Fibroblast of villous mesenchyme (primary cell): Measurements from ENCODE around the gene RNF133. TPM values are rescaled to one million over a fixed set of nuclear protein-coding genes. Genes with fewer than 3 reads are reported as not detected.

Experiments used
- DNase-seq: peaks from one replicate; pipeline ENCODE4 v3.0.0-alpha.2; 2010; ENCODE audit warnings: low read depth
- H3K4me3 ChIP-seq: 2 replicates; pipeline ENCODE4 v1.5.1; 2011; ENCODE audit warnings: low read depth, mild to moderate bottlenecking, low read length
- total RNA-seq: library from RNA; depleted of rRNA; stranded (reverse); fragments of >200 nt; gene quantifications from 2 replicates; pipeline ENCODE4 v1.2.3, GENCODE V29; 2012
- TF ChIP-seq, protein P1 (sequence below): IDR thresholded peaks from 2 replicates; pipeline ENCODE4 v1.5.1; 2012; ENCODE audit warnings: low read depth, mild to moderate bottlenecking, low read length; ENCODE audit not compliant: insufficient read depth

The RNF133 gene
- total RNA-seq, 1 donor = 0.86 TPM

DNA sequence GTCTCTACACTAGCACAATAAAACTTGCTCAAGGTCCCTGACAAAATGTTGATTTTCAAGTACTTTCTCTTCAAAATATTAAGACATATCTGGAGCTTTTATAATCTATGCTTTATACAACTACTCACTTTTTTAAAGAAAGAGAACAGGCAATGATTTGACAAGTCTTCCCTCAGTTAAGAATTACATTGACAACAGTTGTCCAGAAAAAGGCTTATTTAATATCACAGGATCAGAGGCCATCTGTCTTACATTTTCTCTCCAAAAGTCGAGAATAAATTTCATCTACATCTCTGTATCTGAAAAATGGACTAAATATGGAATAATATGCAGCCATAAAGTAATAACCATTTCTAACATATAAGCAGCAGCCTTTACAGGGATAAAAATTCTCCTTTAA is 12.0 kb upstream of the RNF133 start:
- no peak for DNase-seq
- TF ChIP-seq, protein P1, sequence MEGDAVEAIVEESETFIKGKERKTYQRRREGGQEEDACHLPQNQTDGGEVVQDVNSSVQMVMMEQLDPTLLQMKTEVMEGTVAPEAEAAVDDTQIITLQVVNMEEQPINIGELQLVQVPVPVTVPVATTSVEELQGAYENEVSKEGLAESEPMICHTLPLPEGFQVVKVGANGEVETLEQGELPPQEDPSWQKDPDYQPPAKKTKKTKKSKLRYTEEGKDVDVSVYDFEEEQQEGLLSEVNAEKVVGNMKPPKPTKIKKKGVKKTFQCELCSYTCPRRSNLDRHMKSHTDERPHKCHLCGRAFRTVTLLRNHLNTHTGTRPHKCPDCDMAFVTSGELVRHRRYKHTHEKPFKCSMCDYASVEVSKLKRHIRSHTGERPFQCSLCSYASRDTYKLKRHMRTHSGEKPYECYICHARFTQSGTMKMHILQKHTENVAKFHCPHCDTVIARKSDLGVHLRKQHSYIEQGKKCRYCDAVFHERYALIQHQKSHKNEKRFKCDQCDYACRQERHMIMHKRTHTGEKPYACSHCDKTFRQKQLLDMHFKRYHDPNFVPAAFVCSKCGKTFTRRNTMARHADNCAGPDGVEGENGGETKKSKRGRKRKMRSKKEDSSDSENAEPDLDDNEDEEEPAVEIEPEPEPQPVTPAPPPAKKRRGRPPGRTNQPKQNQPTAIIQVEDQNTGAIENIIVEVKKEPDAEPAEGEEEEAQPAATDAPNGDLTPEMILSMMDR = no peak
- no peak overlapping the region for H3K4me3 ChIP-seq

DNA sequence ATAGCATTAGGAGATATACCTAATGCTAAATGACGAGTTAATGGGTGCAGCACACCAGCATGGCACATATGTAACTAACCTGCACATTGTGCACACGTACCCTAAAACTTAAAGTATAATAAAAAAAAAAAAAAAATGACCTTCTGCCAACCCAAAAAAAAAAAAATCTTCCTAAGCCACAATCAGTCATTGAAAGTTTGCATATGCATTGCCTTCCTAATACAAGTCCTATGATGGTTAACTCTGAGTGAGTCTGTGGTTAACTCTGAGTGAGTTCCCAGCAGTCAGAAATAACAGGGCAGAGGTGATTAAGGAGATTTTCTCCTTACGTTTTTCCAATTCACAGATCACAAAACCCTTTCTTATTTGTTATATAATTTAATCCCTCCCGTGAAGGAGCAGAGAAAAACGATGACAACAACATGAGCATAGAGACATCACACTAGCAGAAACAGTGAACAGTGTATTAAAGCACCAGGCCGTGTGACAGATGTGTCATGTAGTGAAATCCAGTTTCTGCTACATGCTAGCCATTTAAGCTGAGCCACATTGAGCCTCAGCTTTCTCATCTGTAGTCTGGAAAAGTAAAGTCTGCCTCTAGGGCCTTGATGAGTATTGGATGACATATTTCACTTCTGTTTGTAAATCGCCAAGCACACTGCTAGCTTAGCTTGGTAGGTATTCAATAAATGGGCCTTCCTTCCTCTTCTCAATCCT is 11.2 kb upstream of the RNF133 start:
- TF ChIP-seq, protein P1 = no peak
- no peak for DNase-seq
- no peak overlapping the region for H3K4me3 ChIP-seq

DNA sequence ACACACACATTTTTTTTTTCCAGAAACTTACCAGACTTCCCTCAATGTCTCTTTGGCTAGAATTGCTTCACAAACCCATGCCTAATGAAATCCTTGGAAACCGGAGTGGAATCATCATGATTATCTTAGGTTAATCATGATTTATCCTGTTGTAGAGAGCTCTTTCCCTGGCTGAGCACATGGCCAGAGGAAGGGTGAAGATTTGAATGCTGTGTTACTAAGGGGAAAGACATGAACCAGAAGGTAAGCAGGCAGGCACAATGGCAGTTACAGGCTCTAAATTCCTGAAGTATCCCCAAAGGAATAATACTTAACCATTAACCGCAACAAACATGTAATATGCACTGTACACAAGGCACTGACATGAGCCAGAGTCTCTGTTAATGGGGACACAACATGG is 7.9 kb upstream of the RNF133 start:
- TF ChIP-seq, protein P1 = no peak
- no peak for DNase-seq

DNA sequence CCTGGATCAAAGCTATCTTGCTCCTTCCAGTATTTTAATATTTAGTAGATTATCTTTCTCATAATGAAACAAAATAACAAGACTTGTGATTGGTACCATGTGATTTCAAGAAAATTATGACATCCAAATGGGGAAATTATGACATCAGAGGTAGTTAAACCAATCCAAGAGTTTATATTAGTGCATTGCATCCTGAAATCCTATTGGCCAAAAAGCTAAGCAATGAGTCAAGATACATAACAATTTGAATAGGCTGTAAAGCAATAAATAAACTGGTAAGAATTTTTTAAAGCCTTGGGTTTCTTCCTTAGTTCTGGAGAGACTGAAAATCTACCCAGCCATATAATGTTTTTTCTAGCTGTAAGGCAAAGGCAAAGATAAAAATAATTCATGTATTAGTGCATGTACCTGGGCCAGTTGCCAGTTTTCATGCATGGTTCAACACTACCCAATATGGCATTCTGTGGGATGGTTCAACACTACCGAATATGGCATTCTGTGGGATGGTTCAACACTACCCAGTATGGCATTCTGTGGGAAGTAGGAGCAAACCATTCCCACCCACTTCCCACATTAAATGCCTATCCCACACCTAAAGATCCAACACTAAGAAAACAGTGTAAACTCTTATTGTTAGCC is 4.1 kb upstream of the RNF133 start, which contains the start of gene RNF148:
TSS of gene RNF148 (minus strand) at position 51 of the 639 bp plus-strand sequence. CDS start 172 bp downstream, outside the sequence.
- TF ChIP-seq, protein P1 = no peak
- DNase-seq = no peak

More for the DNA sequence above, 7.9 kb upstream of the RNF133 start:
- no peak overlapping the region for H3K4me3 ChIP-seq

DNA sequence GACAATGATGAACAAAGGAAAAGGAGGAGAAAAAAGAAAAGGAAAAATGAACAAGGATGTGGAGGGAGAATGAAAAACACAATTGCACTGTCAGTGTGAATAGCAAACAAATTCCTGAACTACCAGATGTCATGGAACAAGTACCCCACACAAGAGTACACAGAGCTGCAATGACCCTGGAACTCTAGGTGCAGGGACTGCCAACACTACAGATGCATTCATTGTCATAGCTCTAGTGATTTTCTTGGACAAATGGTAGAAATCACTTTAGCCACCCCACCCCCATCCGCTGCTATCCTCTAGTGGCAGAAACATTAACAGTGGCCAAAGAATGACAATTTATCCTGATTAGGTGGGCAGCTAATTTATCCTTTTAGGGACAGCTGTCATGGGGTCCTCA is 3.1 kb downstream of the RNF133 start:
- TF ChIP-seq, protein P1 = no peak
- DNase-seq = no peak

More for the DNA sequence above, 4.1 kb upstream of the RNF133 start, which contains the start of gene RNF148:
- H3K4me3 ChIP-seq = no peak within 1 kb of the TSS

DNA sequence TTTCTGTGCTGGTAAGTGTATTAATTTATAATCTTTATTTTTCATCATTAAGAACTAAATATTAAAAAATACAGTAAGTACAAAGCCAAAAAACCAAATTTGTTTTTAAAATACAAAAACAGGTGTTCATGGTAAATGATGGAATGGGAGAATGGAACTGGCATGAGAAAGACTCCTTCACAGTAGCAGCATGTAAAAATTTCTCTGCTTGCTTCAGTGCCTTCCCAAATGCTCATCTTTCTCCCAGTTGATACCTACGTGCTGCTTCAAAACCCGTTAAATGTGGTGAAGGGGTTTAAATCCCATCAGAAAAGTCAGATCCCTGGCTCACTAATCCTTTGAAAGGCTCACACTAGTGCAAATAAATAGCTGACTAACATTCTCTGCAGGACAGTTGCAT is 4.2 kb downstream of the RNF133 start:
- TF ChIP-seq, protein P1 = no peak
- no peak overlapping the region for H3K4me3 ChIP-seq
- DNase-seq = no peak

More for the DNA sequence above, 3.1 kb downstream of the RNF133 start:
- H3K4me3 ChIP-seq = no peak overlapping the region
